NB4 (cell line): ENCODE data around the gene RGS6.

ENCODE experiments used
- POLR2A ChIP-seq: IDR thresholded peaks from 2 replicates; pipeline ENCODE4 v1.6.1; 2011; ENCODE audit warnings: mild to moderate bottlenecking; ENCODE audit not compliant: insufficient read length; ENCODE audit errors: extremely low read depth
- TF ChIP-seq, protein P1 (sequence below): IDR thresholded peaks from one replicate; pipeline ENCODE4 v1.5.1; 2012; ENCODE audit warnings: low read depth, low read length

- TF ChIP-seq, protein P1, sequence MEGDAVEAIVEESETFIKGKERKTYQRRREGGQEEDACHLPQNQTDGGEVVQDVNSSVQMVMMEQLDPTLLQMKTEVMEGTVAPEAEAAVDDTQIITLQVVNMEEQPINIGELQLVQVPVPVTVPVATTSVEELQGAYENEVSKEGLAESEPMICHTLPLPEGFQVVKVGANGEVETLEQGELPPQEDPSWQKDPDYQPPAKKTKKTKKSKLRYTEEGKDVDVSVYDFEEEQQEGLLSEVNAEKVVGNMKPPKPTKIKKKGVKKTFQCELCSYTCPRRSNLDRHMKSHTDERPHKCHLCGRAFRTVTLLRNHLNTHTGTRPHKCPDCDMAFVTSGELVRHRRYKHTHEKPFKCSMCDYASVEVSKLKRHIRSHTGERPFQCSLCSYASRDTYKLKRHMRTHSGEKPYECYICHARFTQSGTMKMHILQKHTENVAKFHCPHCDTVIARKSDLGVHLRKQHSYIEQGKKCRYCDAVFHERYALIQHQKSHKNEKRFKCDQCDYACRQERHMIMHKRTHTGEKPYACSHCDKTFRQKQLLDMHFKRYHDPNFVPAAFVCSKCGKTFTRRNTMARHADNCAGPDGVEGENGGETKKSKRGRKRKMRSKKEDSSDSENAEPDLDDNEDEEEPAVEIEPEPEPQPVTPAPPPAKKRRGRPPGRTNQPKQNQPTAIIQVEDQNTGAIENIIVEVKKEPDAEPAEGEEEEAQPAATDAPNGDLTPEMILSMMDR, result no peak
- TF ChIP-seq POLR2A, result no peak
Observed at GRCh38 chr14:72577521-72577920, 645.3 kb downstream of the RGS6 start.
